ENCODE data around the gene PAX2. TPM values are rescaled to one million over a fixed set of nuclear protein-coding genes. Genes with fewer than 3 reads are reported as not detected.

The PAX2 gene
- total and polyA plus RNA-seq, 2 of the 8 experiments (the other 6 are each of a cell fraction or from before 2014, with no cell fraction given) = 0.02 TPM; not detected in 1

GRCh38 chr10:100869399-100869798 is 124.0 kb downstream of the PAX2 start (continued):
- TF ChIP-seq CHD7 (IDR thresholded peaks at IDR 0.05; ENCODE audit: insufficient replicate concordance, low read length) (no peak), SUZ12 (IDR thresholded peaks at IDR 0.05; ENCODE audit: low read length) (no peak), KDM1A (IDR thresholded peaks at IDR 0.05; ENCODE audit: borderline replicate concordance, low read length) (no peak), HDAC2 (IDR thresholded peaks at IDR 0.05; ENCODE audit: borderline replicate concordance in 1 of 2, low read depth in 2 of 2, low read length in 2 of 2) (no peak), E2F6 (IDR thresholded peaks at IDR 0.05) (no peak), POU5F1 (IDR thresholded peaks at IDR 0.05; ENCODE audit: low read depth, low read length) (no peak), ATF2 (IDR thresholded peaks at IDR 0.05; ENCODE audit: low read length) (no peak), GABPA (IDR thresholded peaks at IDR 0.05; ENCODE audit: borderline replicate concordance, insufficient read depth, low read length) (no peak), POLR2AphosphoS5 (IDR thresholded peaks at IDR 0.05; ENCODE audit: low read depth, low read length) (no peak)

Measured in H1 (cell line).